ENCODE data around the gene MIAT.
A peak's percentile ranks its signal among the peaks of the same experiment; 100 is the strongest.

The MIAT gene

DNA sequence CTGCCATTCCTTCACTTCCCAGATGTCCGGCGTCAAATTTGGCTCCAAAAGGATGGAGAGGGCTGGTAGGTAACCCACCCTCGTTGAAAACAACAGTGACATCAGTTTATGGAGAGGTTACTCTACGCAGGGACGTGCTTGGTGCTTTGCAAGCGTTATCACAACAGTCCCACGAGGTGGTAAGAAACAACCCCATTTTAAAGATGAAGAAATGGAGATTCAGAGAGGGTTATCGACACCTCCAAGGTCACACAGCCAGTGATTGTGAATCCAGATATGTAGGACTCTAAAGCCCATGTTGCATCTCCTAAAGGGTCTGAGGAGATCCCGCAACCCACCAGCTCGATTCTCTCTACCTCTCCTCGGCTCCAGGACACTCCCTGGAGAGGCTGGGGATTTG, 773 bp downstream of the MIAT start:
- TF ChIP-seq POLR2AphosphoS5 (IDR thresholded peaks at IDR 0.05; ENCODE audit: borderline replicate concordance, low read depth, low read length) (no peak), FOXP2 (optimal IDR thresholded peaks at IDR 0.05; ENCODE audit: control extremely low read depth, extremely low read length, insufficient read depth) (no peak), EZH2 (IDR thresholded peaks at IDR 0.05) (no peak)
- Histone ChIP-seq H3K27ac (no peak overlapping the region), H3K4me3 (peak overlapping the region; percentile 76), H3K36me3 (ENCODE audit: insufficient read depth, low read length) (no peaks in the 10 kb centered on the region), H3K9ac (ENCODE audit: insufficient read length) (no peak overlapping the region), H3K9me3 (ENCODE audit: low read depth, low read length) (no peaks in the 10 kb centered on the region)
- DNase-seq (ENCODE audit: low read depth, low spot score) = no peak

DNA sequence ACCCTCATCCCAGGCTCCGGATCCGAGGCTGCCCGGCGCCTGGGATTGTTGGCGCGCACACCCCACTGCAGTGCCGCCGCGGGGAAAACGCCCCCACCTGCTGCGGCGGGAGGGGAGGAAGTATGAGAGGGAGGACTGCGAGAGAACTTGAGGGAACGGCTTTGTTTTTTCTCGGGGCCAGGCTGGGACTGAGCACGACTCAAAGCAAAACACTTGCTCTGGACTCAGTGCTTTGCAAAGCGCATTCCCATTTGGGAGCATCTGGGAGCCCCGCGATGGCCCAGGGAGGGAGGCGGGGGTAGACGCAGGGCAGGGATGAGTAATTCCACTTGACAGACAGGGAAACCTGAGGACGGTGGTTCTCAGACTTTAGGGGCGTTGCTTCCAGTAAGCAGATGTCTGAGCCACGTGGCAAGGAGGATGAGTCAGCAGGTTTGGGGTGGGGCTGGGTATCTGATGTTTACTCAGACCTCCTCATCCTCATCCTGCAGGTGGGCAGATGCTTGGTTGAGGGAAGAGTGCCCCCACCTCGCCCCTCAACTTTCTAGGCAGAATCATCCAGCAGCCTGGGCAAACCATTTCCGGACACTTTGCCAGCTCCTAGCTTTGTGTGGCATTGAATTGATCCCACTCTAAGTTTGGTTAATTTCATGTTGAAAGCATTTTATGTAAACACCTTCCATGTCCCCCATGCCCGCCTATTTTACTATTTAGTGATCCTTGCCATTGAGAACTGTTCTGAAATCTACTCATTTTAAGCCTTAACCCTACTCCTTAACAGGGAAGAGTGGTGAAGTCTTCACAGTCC, 1.5 kb downstream of the MIAT start:
- Histone ChIP-seq H3K9ac (ENCODE audit: insufficient read length) (peak overlapping the region; percentile 55), H3K27ac (0 out of 2 replicates have a peak overlapping the region, but pooled peaks have one; percentile 30)
- no peak for DNase-seq (ENCODE audit: low read depth, low spot score)

DNA sequence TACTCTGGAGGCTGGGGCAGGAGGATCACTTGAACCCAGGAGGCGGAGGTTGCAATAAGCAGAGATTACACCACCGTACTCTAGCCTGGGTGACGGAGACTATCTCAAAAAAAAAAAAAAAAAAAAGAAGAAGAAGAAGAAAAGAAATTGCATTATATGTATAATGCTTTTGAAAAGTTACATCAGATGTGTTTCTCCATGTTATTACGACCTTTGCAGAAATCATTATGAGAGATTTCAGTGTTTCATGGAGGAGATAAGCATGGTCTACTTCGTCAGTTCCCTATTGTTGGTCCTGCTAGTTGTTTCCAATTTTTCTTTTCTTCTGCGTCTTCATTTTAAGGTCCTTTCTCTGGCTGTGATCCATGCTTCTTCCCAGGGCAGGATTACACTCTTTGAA, 3.0 kb downstream of the MIAT start:
- Histone ChIP-seq H3K9ac (ENCODE audit: insufficient read length) (no peak overlapping the region), H3K36me3 (ENCODE audit: insufficient read depth, low read length) (no peaks in the 10 kb centered on the region), H3K9me3 (ENCODE audit: low read depth, low read length) (no peaks in the 10 kb centered on the region), H3K27ac (no peak overlapping the region), H3K4me3 (no peak overlapping the region)
- no peak for DNase-seq (ENCODE audit: low read depth, low spot score)
- TF ChIP-seq EZH2 (IDR thresholded peaks at IDR 0.05) (no peak), FOXP2 (optimal IDR thresholded peaks at IDR 0.05; ENCODE audit: control extremely low read depth, extremely low read length, insufficient read depth) (no peak), POLR2AphosphoS5 (IDR thresholded peaks at IDR 0.05; ENCODE audit: borderline replicate concordance, low read depth, low read length) (no peak)

More for the DNA sequence above, 1.5 kb downstream of the MIAT start:
- TF ChIP-seq EZH2 (IDR thresholded peaks at IDR 0.05) (no peak), POLR2AphosphoS5 (IDR thresholded peaks at IDR 0.05; ENCODE audit: borderline replicate concordance, low read depth, low read length) (no peak; the same call in 1 of the 2 replicates), FOXP2 (optimal IDR thresholded peaks at IDR 0.05; ENCODE audit: control extremely low read depth, extremely low read length, insufficient read depth) (no peak)
- Histone ChIP-seq H3K9me3 (ENCODE audit: low read depth, low read length) (no peaks in the 10 kb centered on the region), H3K4me3 (peak overlapping the region; percentile 76), H3K36me3 (ENCODE audit: insufficient read depth, low read length) (no peaks in the 10 kb centered on the region)

DNA sequence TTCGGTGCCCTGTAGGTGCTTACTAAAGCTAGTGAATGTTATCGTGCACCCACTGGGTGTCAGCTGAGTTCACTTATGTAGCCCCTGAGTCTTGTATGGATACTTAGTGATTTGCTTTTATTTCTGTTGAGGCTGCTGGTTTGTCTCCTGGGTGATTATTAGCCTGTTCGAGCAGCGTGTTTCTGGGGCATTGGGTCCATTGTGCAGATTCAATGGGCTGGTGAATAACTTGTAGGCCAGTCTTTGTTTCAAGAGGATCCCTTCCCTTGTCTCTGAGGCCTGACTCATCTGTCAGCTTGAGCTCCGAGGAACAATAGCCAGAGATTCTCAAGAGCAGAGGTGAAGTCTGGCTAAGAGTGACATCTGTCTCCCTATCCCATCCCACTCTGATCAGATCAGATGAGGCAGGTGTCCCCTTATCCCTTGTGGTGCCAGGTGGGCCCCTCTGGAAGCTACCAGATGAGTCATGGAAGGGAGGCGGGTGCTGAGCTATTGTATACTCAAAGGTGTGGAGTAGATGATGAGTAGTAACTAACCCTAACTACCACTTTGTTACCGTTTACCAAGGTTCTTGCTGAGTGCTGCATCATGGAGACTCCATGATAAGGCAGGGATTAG, 3.7 kb downstream of the MIAT start:
- no peaks in the 10 kb centered on the region for H3K9me3 ChIP-seq (ENCODE audit: low read depth, low read length)
- H3K9ac ChIP-seq (ENCODE audit: insufficient read length) = no peak overlapping the region
- H3K27ac ChIP-seq = no peak overlapping the region
- TF ChIP-seq POLR2AphosphoS5 (IDR thresholded peaks at IDR 0.05; ENCODE audit: borderline replicate concordance, low read depth, low read length) (no peak), EZH2 (IDR thresholded peaks at IDR 0.05) (no peak), FOXP2 (optimal IDR thresholded peaks at IDR 0.05; ENCODE audit: control extremely low read depth, extremely low read length, insufficient read depth) (no peak)
- H3K36me3 ChIP-seq (ENCODE audit: insufficient read depth, low read length) = no peaks in the 10 kb centered on the region
- no peak for DNase-seq (ENCODE audit: low read depth, low spot score)
- H3K4me3 ChIP-seq = no peak overlapping the region

DNA sequence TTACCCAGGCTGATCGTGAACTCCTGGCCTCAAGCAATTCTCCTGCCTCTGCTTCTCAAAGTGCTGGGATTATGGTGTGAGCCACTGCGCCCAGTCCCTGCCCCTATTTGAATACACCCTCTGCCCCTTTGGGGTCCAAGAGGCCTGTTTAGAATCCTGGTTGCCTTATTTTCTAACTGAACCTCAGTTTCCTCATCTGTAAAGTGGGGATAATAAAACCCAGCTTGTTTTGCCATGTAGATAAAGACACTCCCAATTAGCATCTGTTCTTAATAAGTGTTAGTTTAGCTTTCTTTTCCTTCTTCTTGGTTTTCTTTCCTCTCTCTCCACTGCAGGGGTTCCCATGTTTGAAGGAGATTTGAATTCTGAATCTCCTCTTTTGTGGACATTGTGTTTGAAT, 4.8 kb downstream of the MIAT start:
- DNase-seq (ENCODE audit: low read depth, low spot score) = no peak
- no peaks in the 10 kb centered on the region for H3K36me3 ChIP-seq (ENCODE audit: insufficient read depth, low read length)
- TF ChIP-seq EZH2 (IDR thresholded peaks at IDR 0.05) (no peak), POLR2AphosphoS5 (IDR thresholded peaks at IDR 0.05; ENCODE audit: borderline replicate concordance, low read depth, low read length) (no peak), FOXP2 (optimal IDR thresholded peaks at IDR 0.05; ENCODE audit: control extremely low read depth, extremely low read length, insufficient read depth) (no peak)

DNA sequence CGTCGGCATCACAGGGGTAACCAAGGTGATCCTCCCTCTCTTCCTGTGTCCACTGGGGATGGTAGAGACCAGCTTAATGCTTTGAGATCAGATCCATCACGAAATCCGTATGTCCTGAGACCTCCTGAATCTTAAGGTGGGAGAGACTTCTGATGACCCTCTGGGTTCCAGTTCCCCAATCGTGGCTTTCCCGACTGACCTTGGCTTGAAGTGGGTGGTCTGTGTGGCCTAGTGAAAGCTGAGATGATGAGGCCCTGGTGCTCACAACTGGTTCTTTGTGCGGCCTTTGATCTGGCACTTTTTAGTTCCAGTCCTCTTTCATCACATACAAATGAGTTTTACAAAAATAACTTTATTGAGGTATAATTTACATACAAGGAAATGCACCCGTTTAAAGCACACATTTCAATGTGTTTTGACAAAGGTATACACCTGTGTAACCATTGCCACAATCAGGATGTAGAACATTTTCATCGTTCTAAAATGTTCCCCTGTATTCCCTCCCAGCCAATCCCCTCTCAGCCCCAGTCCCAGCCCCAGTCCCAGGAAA, 6.1 kb downstream of the MIAT start:
- no peak overlapping the region for H3K27ac ChIP-seq

More for the DNA sequence above, 4.8 kb downstream of the MIAT start:
- H3K9ac ChIP-seq (ENCODE audit: insufficient read length) = no peak overlapping the region
- H3K27ac ChIP-seq = no peak overlapping the region
- no peaks in the 10 kb centered on the region for H3K9me3 ChIP-seq (ENCODE audit: low read depth, low read length)
- no peak overlapping the region for H3K4me3 ChIP-seq

DNA sequence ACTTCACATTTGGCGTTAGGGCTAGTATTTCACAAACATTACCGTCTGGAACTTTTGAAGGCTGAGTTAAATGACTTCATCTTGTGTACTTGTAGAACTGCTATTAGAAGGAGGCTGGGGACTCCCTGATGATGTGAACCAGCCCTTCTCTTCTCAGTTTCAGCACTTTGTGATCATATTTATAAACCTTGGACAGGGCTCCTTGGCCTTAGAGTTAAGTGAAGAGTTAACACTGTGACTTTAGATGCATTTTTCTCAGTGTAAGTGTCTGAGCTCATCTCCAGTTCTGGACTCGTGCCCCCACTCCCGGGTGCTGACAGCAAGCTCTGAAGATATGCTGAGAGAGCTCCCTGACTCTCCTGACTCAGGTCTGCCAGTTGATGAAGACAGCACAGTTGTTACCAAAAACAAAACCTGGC, 8.4 kb downstream of the MIAT start:
- H3K36me3 ChIP-seq (ENCODE audit: insufficient read depth, low read length) = no peaks in the 10 kb centered on the region

More for the DNA sequence above, 6.1 kb downstream of the MIAT start:
- Histone ChIP-seq H3K36me3 (ENCODE audit: insufficient read depth, low read length) (no peaks in the 10 kb centered on the region), H3K4me3 (no peak overlapping the region), H3K9ac (ENCODE audit: insufficient read length) (no peak overlapping the region), H3K9me3 (ENCODE audit: low read depth, low read length) (no peaks in the 10 kb centered on the region)
- DNase-seq (ENCODE audit: low read depth, low spot score) = no peak
- TF ChIP-seq POLR2AphosphoS5 (IDR thresholded peaks at IDR 0.05; ENCODE audit: borderline replicate concordance, low read depth, low read length) (no peak), EZH2 (IDR thresholded peaks at IDR 0.05) (no peak), FOXP2 (optimal IDR thresholded peaks at IDR 0.05; ENCODE audit: control extremely low read depth, extremely low read length, insufficient read depth) (no peak)

DNA sequence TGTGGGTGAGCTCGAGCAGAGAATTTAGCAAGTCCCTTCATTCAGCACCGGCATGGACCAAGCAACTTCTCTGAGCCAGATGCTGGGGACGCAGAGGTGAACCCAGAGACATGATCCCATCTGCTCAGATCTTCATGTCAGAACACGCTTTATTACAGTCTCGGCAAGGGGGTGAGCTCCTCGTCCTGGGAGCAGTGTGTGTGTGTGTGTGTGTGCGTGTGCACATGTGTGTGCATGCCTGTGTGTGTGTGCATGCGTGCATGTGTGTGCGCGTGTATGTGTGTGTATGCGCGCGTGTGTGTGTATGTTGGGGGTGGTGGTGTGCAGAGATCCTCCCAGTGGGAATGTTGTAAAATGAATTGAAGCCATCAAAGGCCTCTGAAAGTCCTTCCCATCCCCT, 9.8 kb downstream of the MIAT start:
- no peak overlapping the region for H3K9ac ChIP-seq (ENCODE audit: insufficient read length)
- H3K27ac ChIP-seq = no peak overlapping the region
- DNase-seq (ENCODE audit: low read depth, low spot score) = no peak
- TF ChIP-seq EZH2 (IDR thresholded peaks at IDR 0.05) = no peak
- no peak for TF ChIP-seq FOXP2 (optimal IDR thresholded peaks at IDR 0.05; ENCODE audit: control extremely low read depth, extremely low read length, insufficient read depth)
- TF ChIP-seq POLR2AphosphoS5 (IDR thresholded peaks at IDR 0.05; ENCODE audit: borderline replicate concordance, low read depth, low read length) = no peak
- H3K9me3 ChIP-seq (ENCODE audit: low read depth, low read length) = no peaks in the 10 kb centered on the region
- no peak overlapping the region for H3K4me3 ChIP-seq
- H3K36me3 ChIP-seq (ENCODE audit: insufficient read depth, low read length) = no peaks in the 10 kb centered on the region

More for the DNA sequence above, 8.4 kb downstream of the MIAT start:
- Histone ChIP-seq H3K27ac (no peak overlapping the region), H3K4me3 (no peak overlapping the region), H3K9me3 (ENCODE audit: low read depth, low read length) (no peaks in the 10 kb centered on the region), H3K9ac (ENCODE audit: insufficient read length) (no peak overlapping the region)
- no peak for TF ChIP-seq POLR2AphosphoS5 (IDR thresholded peaks at IDR 0.05; ENCODE audit: borderline replicate concordance, low read depth, low read length)
- no peak for TF ChIP-seq EZH2 (IDR thresholded peaks at IDR 0.05)
- TF ChIP-seq FOXP2 (optimal IDR thresholded peaks at IDR 0.05; ENCODE audit: control extremely low read depth, extremely low read length, insufficient read depth) = no peak
- no peak for DNase-seq (ENCODE audit: low read depth, low spot score)
